Mesenchymal stem cell (in vitro differentiated cells and primary cell): Measurements from ENCODE around the gene EVC2.
A peak's percentile ranks its signal among the peaks of the same experiment; 100 is the strongest.

ENCODE experiments used
- DNase-seq: peaks from one replicate; pipeline ENCODE4 v3.0.0-alpha.2; 2013
- H2AFZ ChIP-seq: one replicate; pipeline ENCODE4 v1.6.1; 2013; ENCODE audit warnings: low read depth, mild to moderate bottlenecking, control low read depth, inconsistent platforms, low read length, moderate library complexity
- H2AK5ac ChIP-seq: 2 replicates; pipeline ENCODE4 v1.6.1; 2013; ENCODE audit warnings: low read length, moderate library complexity, mild to moderate bottlenecking, inconsistent platforms; ENCODE audit not compliant: severe bottlenecking
- H2BK120ac ChIP-seq: one replicate; pipeline ENCODE4 v1.6.1; 2013; ENCODE audit warnings: low read depth, mild to moderate bottlenecking, inconsistent platforms, low read length, moderate library complexity
- H2BK12ac ChIP-seq, 2 experiments: one replicate each; pipeline ENCODE4 v1.6.1; 2013; ENCODE audit warnings: inconsistent platforms in 2 of 2, low read length in 2 of 2, mild to moderate bottlenecking in 2 of 2, moderate library complexity in 2 of 2, control low read depth in 1 of 2
- H2BK15ac ChIP-seq: one replicate; pipeline ENCODE4 v1.6.1; 2013; ENCODE audit warnings: mild to moderate bottlenecking, low read depth, inconsistent platforms; ENCODE audit not compliant: poor library complexity, severe bottlenecking
- H2BK5ac ChIP-seq: 2 replicates; pipeline ENCODE4 v1.6.1; 2013; ENCODE audit warnings: low read depth, mild to moderate bottlenecking, low read length, control low read depth, inconsistent platforms; ENCODE audit not compliant: poor library complexity, severe bottlenecking
- H3K14ac ChIP-seq, 2 experiments: one replicate each; pipeline ENCODE4 v1.6.1; 2013; ENCODE audit warnings: inconsistent platforms in 2 of 2, low read length in 2 of 2, control low read depth in 1 of 2, mild to moderate bottlenecking in 1 of 2, moderate library complexity in 1 of 2
- H3K18ac ChIP-seq, 2 experiments: one replicate each; pipeline ENCODE4 v1.6.1; 2013; ENCODE audit warnings: inconsistent platforms in 2 of 2, low read length in 2 of 2, control low read depth in 1 of 2, low read depth in 1 of 2, mild to moderate bottlenecking in 1 of 2
- H3K23ac ChIP-seq, 2 experiments: one replicate each; pipeline ENCODE4 v1.6.1; 2013; ENCODE audit warnings: inconsistent platforms in 2 of 2, low read length in 2 of 2, mild to moderate bottlenecking in 2 of 2, moderate library complexity in 2 of 2, control low read depth in 1 of 2
- H3K27ac ChIP-seq: 2 replicates; pipeline ENCODE4 v1.5.1; 2013; ENCODE audit warnings: mild to moderate bottlenecking, moderate library complexity, low read length, control low read depth, inconsistent platforms; ENCODE audit not compliant: poor library complexity, severe bottlenecking
- H3K27me3 ChIP-seq, 2 experiments: 2 replicates each; pipeline versions ENCODE4 v1.6.1 to v1.7.0; 2013; ENCODE audit warnings: low read length in 2 of 2, mild to moderate bottlenecking in 2 of 2, moderate library complexity in 2 of 2, control low read depth in 1 of 2, inconsistent platforms in 1 of 2; ENCODE audit not compliant: control insufficient read depth in 1 of 2, insufficient read depth in 1 of 2
- H3K36me3 ChIP-seq, 2 experiments: 2 replicates each; pipeline versions ENCODE4 v1.6.1 to v1.7.0; 2013; ENCODE audit warnings: low read length in 2 of 2, control low read depth in 1 of 2, inconsistent platforms in 1 of 2, low read depth in 1 of 2, mild to moderate bottlenecking in 1 of 2; ENCODE audit not compliant: insufficient read depth in 2 of 2, control insufficient read depth in 1 of 2
- H3K4ac ChIP-seq, 2 experiments: one replicate each; pipeline ENCODE4 v1.6.1; 2013; ENCODE audit warnings: inconsistent platforms in 2 of 2, low read length in 2 of 2, mild to moderate bottlenecking in 2 of 2, moderate library complexity in 2 of 2, control low read depth in 1 of 2, low read depth in 1 of 2
- H3K4me1 ChIP-seq: 2 replicates; pipeline ENCODE4 v1.6.1; 2013; ENCODE audit warnings: low read depth, low read length, control low read depth; ENCODE audit not compliant: control insufficient read depth, insufficient read depth
- H3K4me2 ChIP-seq: 2 replicates; pipeline ENCODE4 v1.6.1; 2013; ENCODE audit warnings: low read length, mild to moderate bottlenecking, inconsistent platforms; ENCODE audit not compliant: poor library complexity, severe bottlenecking
- H3K4me3 ChIP-seq, 2 experiments: 2 replicates each; pipeline versions ENCODE4 v1.5.1 to v1.7.0; 2013; ENCODE audit warnings: low read length in 2 of 2, mild to moderate bottlenecking in 2 of 2, control low read depth in 1 of 2, low read depth in 1 of 2; ENCODE audit not compliant: insufficient read depth in 1 of 2
- H3K79me1 ChIP-seq: replicated peaks from 2 replicates; pipeline ENCODE4 v1.6.1; 2013; ENCODE audit warnings: mild to moderate bottlenecking, control low read depth, low read length, inconsistent platforms; ENCODE audit not compliant: poor library complexity, severe bottlenecking
- H3K9ac ChIP-seq: 2 replicates; pipeline ENCODE4 v1.7.0; 2013; ENCODE audit warnings: mild to moderate bottlenecking, low read length, moderate library complexity
- H3K9me3 ChIP-seq: 2 replicates; pipeline ENCODE4 v1.7.0; 2013; ENCODE audit warnings: mild to moderate bottlenecking, low read length; ENCODE audit not compliant: control insufficient read depth
- H4K8ac ChIP-seq: one replicate; pipeline ENCODE4 v1.6.1; 2013; ENCODE audit warnings: inconsistent platforms, mild to moderate bottlenecking, low read length, moderate library complexity
- H4K91ac ChIP-seq: one replicate; pipeline ENCODE4 v1.6.1; 2013; ENCODE audit warnings: mild to moderate bottlenecking, low read length, inconsistent platforms
- WGBS: methylation state at CpG from one replicate; pipeline ENCODE4 v1.1.7; 2013; ENCODE audit warnings: mixed read lengths; 5-methylcytosine and 5-hydroxymethylcytosine counted together

The EVC2 gene

DNA sequence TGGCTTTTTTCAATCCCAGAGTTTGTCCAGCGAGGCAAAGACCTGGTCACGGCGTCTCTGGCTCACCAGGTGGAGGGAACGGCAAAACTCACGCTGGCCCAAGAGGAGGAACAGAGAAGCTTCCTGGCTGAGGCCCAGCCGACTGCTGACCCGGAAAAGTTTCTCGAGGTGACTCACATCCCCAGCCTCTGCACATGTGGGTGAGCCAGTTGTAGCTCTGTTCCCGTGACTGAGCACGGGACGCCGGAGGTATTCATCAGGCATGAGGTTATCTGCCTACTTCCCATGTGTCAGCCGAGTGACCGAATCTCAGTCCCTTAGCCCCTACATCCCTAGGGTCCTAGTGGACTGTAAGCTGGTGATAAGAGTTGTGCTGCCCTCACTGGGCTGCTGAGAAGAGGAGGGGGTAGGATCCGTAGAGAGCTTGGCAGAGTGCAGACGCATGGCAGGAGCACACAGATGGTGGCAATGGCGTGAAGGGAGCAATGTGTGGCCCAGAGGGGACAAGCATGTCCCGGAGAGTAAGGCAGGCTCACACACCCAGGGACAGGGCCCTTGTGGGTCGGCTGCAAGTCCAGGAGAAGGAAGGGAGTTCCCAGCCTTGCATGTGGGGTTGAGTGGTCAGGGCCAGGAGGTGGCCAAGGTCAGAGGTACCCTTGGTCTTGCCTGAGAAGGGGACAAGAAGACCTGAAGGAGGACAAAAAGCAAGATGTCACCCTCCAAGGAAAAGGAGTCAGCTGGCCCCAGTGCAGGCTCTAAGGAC is 45.6 kb upstream of the EVC2 start:
- Histone ChIP-seq H2AFZ (no peak overlapping the region), H2BK120ac (peak overlapping the region; percentile 4), H3K9me3 (peaks cover 6% of the 10 kb centered on the region), H3K14ac (peak overlapping the region in 1 of 2 experiments; percentile 50), H3K27me3 (no peaks in the 10 kb centered on the region), H2BK12ac (peak overlapping the region; percentile 0 to 2), H3K4me3 (no peak overlapping the region), H3K36me3 (peaks cover 67 to 86% of the 10 kb centered on the region in 2 experiments), H3K79me1 (peaks cover 15% of the 10 kb centered on the region), H3K27ac (peak overlapping the region; percentile 73), H2BK5ac (no peak overlapping the region), H3K4me2 (no peak overlapping the region), H2BK15ac (peak overlapping the region; percentile 50), H4K91ac (peak overlapping the region; percentile 89), H3K18ac (peak overlapping the region; percentile 58 to 84), H2AK5ac (peak overlapping the region; percentile 81), H3K4ac (peak overlapping the region; percentile 0 to 85), H4K8ac (peak overlapping the region; percentile 86), H3K4me1 (peaks cover 54% of the 10 kb centered on the region), H3K9ac (peak overlapping the region; percentile 71), H3K23ac (no peak overlapping the region)
- DNase-seq, result peak; percentile 86
- 38% methylated on average over 19 of the region's 19 CpGs for WGBS

- Histone ChIP-seq H3K4me3 (no peak overlapping the region), H2BK12ac (peak overlapping the region; percentile 83 to 95), H4K91ac (peak overlapping the region; percentile 34), H3K14ac (peak overlapping the region in 1 of 2 experiments; percentile 1), H3K27ac (peak overlapping the region; percentile 73), H3K27me3 (no peaks in the 10 kb centered on the region), H2BK15ac (peak overlapping the region; percentile 87), H3K23ac (no peak overlapping the region), H3K4me1 (peaks cover 52% of the 10 kb centered on the region), H2BK120ac (no peak overlapping the region), H3K9ac (peak overlapping the region; percentile 30), H3K18ac (peak overlapping the region; percentile 44 to 84), H3K9me3 (peaks cover 6% of the 10 kb centered on the region), H2BK5ac (peak overlapping the region; percentile 53), H3K4ac (peak overlapping the region; percentile 52 to 85), H4K8ac (peak overlapping the region; percentile 62), H3K79me1 (peaks cover 15% of the 10 kb centered on the region), H3K36me3 (peaks cover 73 to 86% of the 10 kb centered on the region in 2 experiments), H3K4me2 (no peak overlapping the region), H2AFZ (no peak overlapping the region), H2AK5ac (peak overlapping the region; percentile 91)
- WGBS, result 90% methylated on average over 7 of the region's 7 CpGs
- no peak for DNase-seq
These were observed 45.0 kb upstream of the EVC2 start for GRCh38 chr4:5753366-5753765.

- H3K36me3 ChIP-seq, result peaks cover 71 to 78% of the 10 kb centered on the region in 2 experiments
- peaks cover 15% of the 10 kb centered on the region for H3K79me1 ChIP-seq
- peak overlapping the region in 1 of 2 experiments; percentile 1 for H3K14ac ChIP-seq
- H2BK12ac ChIP-seq, result peak overlapping the region; percentile 83 to 95
- peak overlapping the region; percentile 73 for H3K27ac ChIP-seq
- H3K4me2 ChIP-seq, result no peak overlapping the region
- H3K9ac ChIP-seq, result peak overlapping the region; percentile 30
- peak overlapping the region; percentile 34 for H2BK120ac ChIP-seq
- 70% methylated on average over 26 of the region's 26 CpGs for WGBS
- H3K18ac ChIP-seq, result peak overlapping the region; percentile 44 to 84
- peak overlapping the region in 1 of 2 experiments; percentile 10 for H3K23ac ChIP-seq
- peak overlapping the region; percentile 91 for H2AK5ac ChIP-seq
- no peaks in the 10 kb centered on the region for H3K27me3 ChIP-seq
- no peak overlapping the region for H2AFZ ChIP-seq
- peak overlapping the region; percentile 76 for H4K8ac ChIP-seq
- peak overlapping the region; percentile 81 for H4K91ac ChIP-seq
- H3K4me3 ChIP-seq, result no peak overlapping the region
- peaks cover 6% of the 10 kb centered on the region for H3K9me3 ChIP-seq
- peak overlapping the region; percentile 52 to 85 for H3K4ac ChIP-seq
- H2BK5ac ChIP-seq, result peak overlapping the region; percentile 53
- peaks cover 50% of the 10 kb centered on the region for H3K4me1 ChIP-seq
- DNase-seq, result peak; percentile 86
- peak overlapping the region; percentile 6 for H2BK15ac ChIP-seq
These were observed 44.2 kb upstream of the EVC2 start for GRCh38 chr4:5752376-5753184.
